ENCODE data around the gene LCN6.

The LCN6 gene

GRCh38 chr9:136740491-136740890 is 7.8 kb downstream of the LCN6 start:
- DNase-seq (ENCODE audit: low spot score): no peak
- TF ChIP-seq CTCF (IDR thresholded peaks at IDR 0.05; ENCODE audit: extremely low read depth, missing control alignments): no peak

GRCh38 chr9:136740069-136740468 is 8.3 kb downstream of the LCN6 start:
- TF ChIP-seq CTCF (IDR thresholded peaks at IDR 0.05; ENCODE audit: extremely low read depth, missing control alignments): no peak
- no peak for DNase-seq (ENCODE audit: low spot score)

- no peak for TF ChIP-seq CTCF (IDR thresholded peaks at IDR 0.05; ENCODE audit: extremely low read depth, missing control alignments)
- DNase-seq (ENCODE audit: low spot score): no peak
These were observed 8.8 kb downstream of the LCN6 start for GRCh38 chr9:136739509-136739908.

GRCh38 chr9:136738960-136739359 is 9.4 kb downstream of the LCN6 start:
- TF ChIP-seq CTCF (IDR thresholded peaks at IDR 0.05; ENCODE audit: extremely low read depth, missing control alignments): no peak
- no peak for DNase-seq (ENCODE audit: low spot score)

GRCh38 chr9:136735812-136736480 is 12.4 kb downstream of the LCN6 start:
- no peak for TF ChIP-seq CTCF (IDR thresholded peaks at IDR 0.05; ENCODE audit: extremely low read depth, missing control alignments)
- DNase-seq (ENCODE audit: low spot score): no peak

- no peak for DNase-seq (ENCODE audit: low spot score)
These were observed 13.4 kb downstream of the LCN6 start for GRCh38 chr9:136734837-136735496.

More at GRCh38 chr9:136734837-136735496, 13.4 kb downstream of the LCN6 start:
- no peak for TF ChIP-seq CTCF (IDR thresholded peaks at IDR 0.05; ENCODE audit: extremely low read depth, missing control alignments)

All from GM20000 (cell line).